CD4-positive, CD25-positive, alpha-beta regulatory T cell (primary cell): Measurements from ENCODE around the gene GRHL1. TPM values are rescaled to one million over a fixed set of nuclear protein-coding genes. Genes with fewer than 3 reads are reported as not detected.

Experiments
- ATAC-seq, 2 donors: fragments of 150-1000 bp; cut with Tn5 transposase; one replicate each; pipeline ENCODE4 v1.10.0; 2021; ENCODE audit warnings: low read depth in 2 of 2, moderate number of reproducible peaks in 2 of 2, moderate library complexity in 1 of 2
- DNase-seq, 3 donors: peaks; one replicate each; pipeline versions ENCODE4 v3.0.0 to v3.0.0-alpha.2; 2012 to 2022; ENCODE audit warnings: mixed read lengths in 1 of 3
- H3K27ac ChIP-seq: one replicate; pipeline ENCODE4 v1.7.0; 2013; ENCODE audit warnings: mild to moderate bottlenecking, low read length; ENCODE audit not compliant: insufficient read depth, poor library complexity, severe bottlenecking
- H3K27me3 ChIP-seq: one replicate; pipeline ENCODE4 v1.7.0; 2013; ENCODE audit warnings: low read length; ENCODE audit not compliant: control insufficient read depth, insufficient read depth
- H3K36me3 ChIP-seq: one replicate; pipeline ENCODE4 v1.7.0; 2013; ENCODE audit warnings: mild to moderate bottlenecking, low read length, moderate library complexity; ENCODE audit not compliant: control insufficient read depth, insufficient read depth
- H3K4me1 ChIP-seq: 2 replicates; pipeline ENCODE4 v1.7.0; 2013; ENCODE audit warnings: mild to moderate bottlenecking, low read length; ENCODE audit not compliant: insufficient read depth, control insufficient read depth, poor library complexity, severe bottlenecking
- H3K4me3 ChIP-seq: one replicate; pipeline ENCODE4 v1.7.0; 2013; ENCODE audit warnings: low read depth, mild to moderate bottlenecking, low read length, moderate library complexity
- H3K9me3 ChIP-seq, 2 experiments: 1 replicate in 1 of 2; 2 replicates in 1 of 2; pipeline ENCODE4 v1.7.0; 2013; ENCODE audit warnings: low read length in 2 of 2, mild to moderate bottlenecking in 1 of 2, moderate library complexity in 1 of 2; ENCODE audit not compliant: control insufficient read depth in 2 of 2
- H3K27ac Mint-ChIP-seq, 3 donors: one replicate each; pipeline ENCODE4 v1.8.0; 2020 to 2022; ENCODE audit warnings: mild to moderate bottlenecking in 3 of 3, mixed read lengths in 3 of 3, moderate library complexity in 2 of 3
- H3K27me3 Mint-ChIP-seq: one replicate; pipeline ENCODE4 v1.8.0; 2022; ENCODE audit warnings: mild to moderate bottlenecking, mixed read lengths
- H3K36me3 Mint-ChIP-seq: one replicate; pipeline ENCODE4 v1.8.0; 2020; ENCODE audit warnings: mixed read lengths
- H3K4me1 Mint-ChIP-seq, 4 donors: one replicate each; pipeline ENCODE4 v1.8.0; 2020 to 2022; ENCODE audit warnings: mixed read lengths in 4 of 4, mild to moderate bottlenecking in 1 of 4
- H3K4me3 Mint-ChIP-seq, 4 donors: one replicate each; pipeline ENCODE4 v1.8.0; 2020 to 2022; ENCODE audit warnings: mild to moderate bottlenecking in 4 of 4, mixed read lengths in 4 of 4, moderate library complexity in 3 of 4
- H3K9me3 Mint-ChIP-seq, 7 donors: one replicate each; pipeline ENCODE4 v1.8.0; 2020 to 2022; ENCODE audit warnings: mixed read lengths in 7 of 7, mild to moderate bottlenecking in 3 of 7, moderate library complexity in 2 of 7
- polyA plus RNA-seq, 4 donors: library from polyadenylated mRNA; unstranded; fragments of 300-500 nt; fragmentation: Illumina TruSeq; gene quantifications; one replicate each; pipeline ENCODE4 v1.2.3, GENCODE V29; 2021
- total RNA-seq: library from RNA; stranded (reverse); gene quantifications from one replicate; pipeline ENCODE4 v1.2.3, GENCODE V29; 2022

The GRHL1 gene
- total and polyA plus RNA-seq, 5 donors from 2014 or later: 0.06 to 1.8 (median 0.24) TPM; not detected in 1

GRCh38 chr2:10047616-10048500, 96.4 kb downstream of the GRHL1 start:
- no peak for ATAC-seq
- H3K27ac Mint-ChIP-seq: no peak overlapping the region

GRCh38 chr2:10048501-10049171, 97.1 kb downstream of the GRHL1 start:
- DNase-seq (peak in 2 of 3 donors; percentile 72 to 73), ATAC-seq (no peak)
- no peaks in the 10 kb centered on the region for H3K27me3 ChIP-seq
- peaks cover 17% of the 10 kb centered on the region for H3K4me1 ChIP-seq
- H3K4me3 Mint-ChIP-seq: peak overlapping the region in 2 of 4 donors; percentile 62 to 70
- peaks cover 18 to 49% (median 26%) of the 10 kb centered on the region in 4 donors for H3K4me1 Mint-ChIP-seq
- no peak overlapping the region for H3K27ac ChIP-seq
- no peaks in the 10 kb centered on the region for H3K9me3 Mint-ChIP-seq
- peaks cover 44% of the 10 kb centered on the region for H3K36me3 ChIP-seq
- no peaks in the 10 kb centered on the region for H3K9me3 ChIP-seq
- no peak overlapping the region for H3K27ac Mint-ChIP-seq
- no peak overlapping the region for H3K4me3 ChIP-seq
- H3K36me3 Mint-ChIP-seq: peaks cover 34% of the 10 kb centered on the region
- H3K27me3 Mint-ChIP-seq: peaks cover 6% of the 10 kb centered on the region

More at GRCh38 chr2:10047616-10048500, 96.4 kb downstream of the GRHL1 start:
- H3K4me1 Mint-ChIP-seq: peaks cover 15 to 50% (median 27%) of the 10 kb centered on the region in 4 donors
- Histone ChIP-seq H3K4me1 (peaks cover 17% of the 10 kb centered on the region), H3K36me3 (peaks cover 36% of the 10 kb centered on the region), H3K9me3 (no peaks in the 10 kb centered on the region), H3K27ac (no peak overlapping the region), H3K27me3 (no peaks in the 10 kb centered on the region), H3K4me3 (no peak overlapping the region)
- H3K9me3 Mint-ChIP-seq: no peaks in the 10 kb centered on the region
- H3K27me3 Mint-ChIP-seq: peaks cover 7% of the 10 kb centered on the region
- H3K36me3 Mint-ChIP-seq: peaks cover 28% of the 10 kb centered on the region
- peak overlapping the region in 1 of 4 donors; percentile 62 for H3K4me3 Mint-ChIP-seq
- DNase-seq: no peak

Other genes with a start within 250 kb of the GRHL1 start
- 23.9 TPM for gene TAF1B, start 108.2 kb upstream of the GRHL1 start, total RNA-seq
- gene TAF1B, start 108.2 kb upstream of the GRHL1 start, polyA plus RNA-seq: 10 to 100 TPM in 3 of 4 donors, 1 to 10 TPM in 1; 9.1 to 13.9 (median 11.0) TPM
- gene KLF11, start 91.9 kb downstream of the GRHL1 start, total RNA-seq: 38.9 TPM
- 10 to 100 TPM in 2 of 4 donors, 1 to 10 TPM in 2; 5.9 to 22.3 (median 8.9) TPM for gene KLF11, start 91.9 kb downstream of the GRHL1 start, polyA plus RNA-seq
- gene CYS1, start 128.7 kb downstream of the GRHL1 start, total RNA-seq: not detected
- not detected for gene CYS1, start 128.7 kb downstream of the GRHL1 start, polyA plus RNA-seq
- gene RRM2, start 171.0 kb downstream of the GRHL1 start, total RNA-seq: 7.9 TPM
- gene RRM2, start 171.0 kb downstream of the GRHL1 start, polyA plus RNA-seq: 10 to 100 TPM in 2 of 4 donors, 1 to 10 TPM in 2; 7.9 to 25.8 (median 16.7) TPM